B cell (primary cell): ENCODE measurements around the gene TULP1. TPM values are rescaled to one million over a fixed set of nuclear protein-coding genes. Genes with fewer than 3 reads are reported as not detected.

Source experiments
- ATAC-seq: fragments of 200-7000 bp; cut with Tn5 transposase; one replicate; pipeline ENCODE4 v1.10.0; 2021; ENCODE audit warnings: low read depth, mild to moderate bottlenecking, moderate number of reproducible peaks, moderate library complexity
- CTCF ChIA-PET: fragments of 350-600 bp; sonication (Branson Sonifier 250); formaldehyde crosslinking; loops from one replicate; lab custom pipeline; 2021; ENCODE audit warnings: antibody characterized with exemption, inconsistent platforms; lab: Charles Lee
- POLR2A ChIA-PET: fragments of 350-600 bp; sonication (Branson Sonifier 250); formaldehyde crosslinking; loops from one replicate; lab custom pipeline; 2021; ENCODE audit warnings: antibody characterized with exemption; lab: Charles Lee
- DNase-seq: peaks from one replicate; pipeline ENCODE4 v3.0.0; 2013
- H2AFZ ChIP-seq: 2 replicates; pipeline ENCODE4 v1.6.1; 2012; ENCODE audit warnings: mild to moderate bottlenecking, low read depth, low read length; ENCODE audit not compliant: insufficient read depth, poor library complexity, severe bottlenecking
- H3K27ac ChIP-seq, 2 donors: 1 replicate in 1 of 2; 2 replicates in 1 of 2; pipeline ENCODE4 v1.5.1; 2012 to 2013; ENCODE audit warnings: low read length in 2 of 2, mild to moderate bottlenecking in 2 of 2, moderate library complexity in 1 of 2
- H3K27me3 ChIP-seq, 4 experiments: fragments of 200-600 bp in 1 of 4; sonication (generic) in 1 of 4; replicated peaks in 1 of 4; 1 replicate in 2 of 4; 2 replicates in 2 of 4; pipeline versions ENCODE4 v1.6.1 to v1.7.0; 2013 to 2016; ENCODE audit warnings: low read length in 3 of 4, mild to moderate bottlenecking in 2 of 4, mixed read lengths in 1 of 4, moderate library complexity in 1 of 4; ENCODE audit not compliant: insufficient read depth in 4 of 4, control insufficient read depth in 3 of 4; ENCODE audit errors: control extremely low read depth in 1 of 4
- H3K36me3 ChIP-seq, 2 experiments: replicated peaks in 1 of 2; 1 replicate in 1 of 2; 2 replicates in 1 of 2; pipeline versions ENCODE4 v1.6.1 to v1.7.1; 2013; ENCODE audit warnings: low read length in 1 of 2; ENCODE audit not compliant: insufficient read depth in 2 of 2, control insufficient read depth in 1 of 2; ENCODE audit errors: control extremely low read depth in 1 of 2, extremely low read depth in 1 of 2
- H3K4me1 ChIP-seq, 2 donors: fragments of 200-600 bp in 1 of 2; sonication (generic) in 1 of 2; 1 replicate in 1 of 2; 2 replicates in 1 of 2; pipeline versions ENCODE4 v1.5.1 to v1.6.1; 2013 to 2017; ENCODE audit warnings: low read length in 2 of 2; ENCODE audit not compliant: control insufficient read depth in 2 of 2, insufficient read depth in 2 of 2
- H3K4me2 ChIP-seq: replicated peaks from 2 replicates; pipeline ENCODE3; 2012; ENCODE audit warnings: mild to moderate bottlenecking, low read depth, low read length; ENCODE audit not compliant: poor library complexity, severe bottlenecking
- H3K4me3 ChIP-seq, 5 experiments: fragments of 200-600 bp in 1 of 5; sonication (generic) in 1 of 5; 1 replicate in 3 of 5; 2 replicates in 2 of 5; pipeline versions ENCODE4 v1.5.1 to v1.7.0; 2011 to 2016; ENCODE audit warnings: low read length in 4 of 5, mild to moderate bottlenecking in 4 of 5, low read depth in 2 of 5, control low read depth in 1 of 5, moderate library complexity in 1 of 5; ENCODE audit not compliant: insufficient read depth in 1 of 5; ENCODE audit errors: control extremely low read depth in 1 of 5, extremely low read depth in 1 of 5
- H3K79me2 ChIP-seq: fragments of 200-600 bp; sonication (generic); one replicate; pipeline ENCODE4 v1.6.0; 2016; ENCODE audit warnings: low read length; ENCODE audit not compliant: control insufficient read depth, insufficient read depth
- H3K9ac ChIP-seq: fragments of 200-600 bp; sonication (generic); 2 replicates; pipeline ENCODE4 v1.6.1; 2017; ENCODE audit warnings: mild to moderate bottlenecking, low read length, moderate library complexity
- H3K9me3 ChIP-seq, 3 donors: one replicate each; pipeline versions ENCODE4 v1.6.1 to v1.7.1; 2013; ENCODE audit warnings: low read length in 2 of 3; ENCODE audit not compliant: control insufficient read depth in 2 of 3, insufficient read depth in 1 of 3; ENCODE audit errors: control extremely low read depth in 1 of 3
- H4K20me1 ChIP-seq: 2 replicates; pipeline ENCODE4 v1.6.0; 2012; ENCODE audit warnings: mild to moderate bottlenecking, low read length; ENCODE audit not compliant: insufficient read depth, control insufficient read depth, poor library complexity, severe bottlenecking
- H3K27ac Mint-ChIP-seq: one replicate; pipeline ENCODE4 v1.8.0; 2021; ENCODE audit warnings: mixed read lengths
- H3K27me3 Mint-ChIP-seq: one replicate; pipeline ENCODE4 v1.8.0; 2021; ENCODE audit warnings: mixed read lengths
- H3K4me1 Mint-ChIP-seq: one replicate; pipeline ENCODE4 v1.8.0; 2021; ENCODE audit warnings: mixed read lengths
- H3K4me3 Mint-ChIP-seq: one replicate; pipeline ENCODE4 v1.8.0; 2021; ENCODE audit warnings: mixed read lengths
- H3K9me3 Mint-ChIP-seq: one replicate; pipeline ENCODE4 v1.8.0; 2022; ENCODE audit warnings: mixed read lengths; ENCODE audit not compliant: insufficient read depth
- CTCF ChIP-seq: fragments of 200-600 bp; IDR thresholded peaks from one replicate; pipeline ENCODE4 v1.8.0; 2022; ENCODE audit warnings: antibody characterized with exemption, mild to moderate bottlenecking
- EZH2 ChIP-seq: IDR thresholded peaks from 2 replicates; pipeline ENCODE4 v1.6.1; 2012; ENCODE audit warnings: borderline replicate concordance, low read depth, mild to moderate bottlenecking, moderate library complexity, low read length; ENCODE audit not compliant: insufficient read depth, poor library complexity, severe bottlenecking
- WGBS: methylation state at CpG from one replicate; pipeline ENCODE4 v1.1.5; 2013; ENCODE audit warnings: missing lambda C conversion rate; ENCODE audit not compliant: insufficient coverage; 5-methylcytosine and 5-hydroxymethylcytosine counted together
- intact Hi-C: fragments of 100-400 bp; cut with micrococcal nuclease; formaldehyde crosslinking; loops from one replicate; pipeline ENCODE4 v1.10.0; 2022
- polyA plus RNA-seq: library from polyadenylated mRNA; depleted of rRNA; stranded (reverse); fragments of >200 nt; gene quantifications from 2 replicates; pipeline ENCODE4 v1.2.3, GENCODE V29; 2012
- total RNA-seq, 2 donors: library from RNA; stranded (reverse); fragments of 120-200 nt in 1 of 2; gene quantifications; 1 replicate in 1 of 2; 2 replicates in 1 of 2; pipeline versions ENCODE4 v1.2.3 to v1.2.4, GENCODE V29; 2013 to 2022

The TULP1 gene
- total and polyA plus RNA-seq, 2 donors (not counting 1 experiment from before 2014, with no cell fraction given): not detected

DNA sequence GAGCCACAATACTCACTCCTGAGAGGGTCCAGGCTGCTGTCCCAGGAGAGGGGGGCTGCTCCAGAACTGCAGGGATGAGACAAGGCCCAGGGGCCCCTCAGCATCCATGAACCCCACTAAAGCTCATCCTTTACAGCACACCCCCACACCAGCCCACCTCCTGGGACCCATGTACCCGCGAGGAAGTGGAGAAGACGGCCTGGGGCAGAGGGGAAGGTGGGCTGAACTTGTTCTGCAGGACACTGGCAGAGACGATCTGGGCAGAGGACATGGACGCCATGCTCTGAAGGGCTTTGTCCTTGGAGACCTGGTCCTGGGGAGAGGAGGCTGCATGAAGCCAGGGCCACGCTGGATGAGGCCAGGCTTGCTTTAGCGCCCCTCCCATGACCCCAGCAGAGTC, 34.4 kb downstream of the TULP1 start:
- ChIA-PET CTCF (no interaction called here), POLR2A (interaction anchor here (0.7 kb wide), 1 partner anchor 302 kb away, joined by 3 read pairs; no protein-coding TSS in a partner anchor)
- peaks cover 0 to 11% of the 10 kb centered on the region in 2 experiments for H3K36me3 ChIP-seq
- H3K9me3 ChIP-seq: no peaks in the 10 kb centered on the region
- DNase-seq: no peak
- Mint-ChIP-seq H3K27ac (no peak overlapping the region), H3K9me3 (no peaks in the 10 kb centered on the region), H3K4me1 (peaks cover under 1% of the 10 kb centered on the region), H3K4me3 (no peak overlapping the region), H3K27me3 (no peaks in the 10 kb centered on the region)
- 94% methylated on average over 4 of the region's 7 CpGs for WGBS
- no peaks in the 10 kb centered on the region for H3K27me3 ChIP-seq
- no peaks in the 10 kb centered on the region for H3K4me1 ChIP-seq
- ATAC-seq: no peak
- TF ChIP-seq CTCF (no peak), EZH2 (no peak)
- no peak overlapping the region for H2AFZ ChIP-seq
- H4K20me1 ChIP-seq: no peaks in the 10 kb centered on the region
- H3K4me2 ChIP-seq: no peak overlapping the region
- H3K9ac ChIP-seq: no peak overlapping the region
- H3K79me2 ChIP-seq: no peaks in the 10 kb centered on the region
- H3K27ac ChIP-seq: no peak overlapping the region
- intact Hi-C loops: no loop called here
- H3K4me3 ChIP-seq: no peak overlapping the region

- CTCF ChIA-PET: interaction anchor here (0.6 to 0.7 kb wide), 2 partner anchors 41 to 1247 kb away, joined by 3 to 4 read pairs; no protein-coding TSS in a partner anchor
- Histone ChIP-seq H3K36me3 (peaks cover 0 to 17% of the 10 kb centered on the region in 2 experiments), H3K4me2 (no peak overlapping the region), H2AFZ (no peak overlapping the region), H3K4me1 (no peaks in the 10 kb centered on the region), H4K20me1 (no peaks in the 10 kb centered on the region), H3K4me3 (no peak overlapping the region), H3K79me2 (no peaks in the 10 kb centered on the region), H3K9ac (no peak overlapping the region), H3K27me3 (no peaks in the 10 kb centered on the region), H3K27ac (no peak overlapping the region), H3K9me3 (no peaks in the 10 kb centered on the region)
- H3K4me3 Mint-ChIP-seq: no peak overlapping the region
- TF ChIP-seq EZH2 (no peak), CTCF (no peak)
- 100% methylated on average over 3 of the region's 5 CpGs for WGBS
- H3K4me1 Mint-ChIP-seq: peaks cover 2% of the 10 kb centered on the region
- H3K27ac Mint-ChIP-seq: no peak overlapping the region
- H3K27me3 Mint-ChIP-seq: no peaks in the 10 kb centered on the region
- ATAC-seq: no peak
- intact Hi-C loops: no loop called here
- DNase-seq: no peak
- POLR2A ChIA-PET: no interaction called here
- H3K9me3 Mint-ChIP-seq: no peaks in the 10 kb centered on the region
These were observed 35.0 kb downstream of the TULP1 start for GRCh38 chr6:35477551-35478179.
